ENCODE measurements around the gene GAST.

Gene GAST

GRCh38 chr17:41717408-41718286, 5.5 kb downstream of the GAST start:
- DNase-seq = no peak

- DNase-seq = no peak
These were observed 6.1 kb downstream of the GAST start for GRCh38 chr17:41718287-41718645.

DNA sequence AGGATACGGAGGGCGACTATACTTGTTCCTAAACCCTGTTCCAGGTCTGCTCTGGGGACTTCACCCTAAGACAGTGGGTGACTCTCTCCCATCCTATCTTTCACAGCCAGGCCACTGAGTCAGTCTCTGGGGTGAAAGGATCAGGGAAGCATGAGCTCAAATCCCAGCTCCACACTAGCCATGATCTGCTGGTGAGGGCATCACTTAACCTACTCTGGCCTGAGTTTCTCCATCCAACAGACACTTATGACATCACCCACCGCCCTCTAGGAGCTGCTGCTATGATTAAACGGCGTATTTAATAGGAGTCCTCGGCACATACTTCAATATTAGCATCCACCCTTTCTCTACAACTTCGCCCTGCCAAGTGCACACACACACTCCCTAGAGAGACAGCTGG, 10.1 kb downstream of the GAST start:
- DNase-seq = no peak

DNA sequence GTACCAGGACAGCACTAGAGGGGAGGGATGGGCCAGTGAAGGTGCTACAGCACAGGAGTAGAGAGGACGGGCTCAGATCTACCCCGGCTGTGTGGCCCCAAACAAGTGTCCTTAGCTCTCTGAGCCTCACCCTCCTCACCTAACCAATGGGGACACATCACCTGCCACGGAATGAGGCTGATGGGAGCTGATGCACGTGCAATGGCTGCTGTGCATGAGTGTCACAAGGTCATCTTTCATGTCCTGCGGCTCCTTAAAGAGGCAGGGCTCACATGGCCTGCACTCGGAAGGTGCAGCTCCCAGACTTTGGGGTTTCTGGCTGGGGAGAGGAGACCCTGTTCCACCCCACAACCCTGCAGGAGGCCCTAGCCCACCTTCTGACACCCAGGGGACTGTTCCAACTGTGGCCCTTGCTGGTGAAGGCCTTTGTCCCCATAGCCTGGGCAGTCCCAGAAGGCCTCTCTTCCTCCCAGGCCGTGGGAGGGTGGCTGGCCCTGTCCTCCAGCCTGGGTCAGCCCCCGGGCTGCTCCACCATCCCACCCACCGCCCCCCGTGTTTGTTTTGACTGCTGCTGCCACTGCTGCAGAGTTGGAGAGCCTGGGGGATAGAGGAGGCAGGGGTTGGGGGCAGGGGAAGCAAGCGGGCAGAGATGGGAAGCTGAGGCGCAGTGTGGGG, 11.8 kb downstream of the GAST start:
- no peak for DNase-seq

DNA sequence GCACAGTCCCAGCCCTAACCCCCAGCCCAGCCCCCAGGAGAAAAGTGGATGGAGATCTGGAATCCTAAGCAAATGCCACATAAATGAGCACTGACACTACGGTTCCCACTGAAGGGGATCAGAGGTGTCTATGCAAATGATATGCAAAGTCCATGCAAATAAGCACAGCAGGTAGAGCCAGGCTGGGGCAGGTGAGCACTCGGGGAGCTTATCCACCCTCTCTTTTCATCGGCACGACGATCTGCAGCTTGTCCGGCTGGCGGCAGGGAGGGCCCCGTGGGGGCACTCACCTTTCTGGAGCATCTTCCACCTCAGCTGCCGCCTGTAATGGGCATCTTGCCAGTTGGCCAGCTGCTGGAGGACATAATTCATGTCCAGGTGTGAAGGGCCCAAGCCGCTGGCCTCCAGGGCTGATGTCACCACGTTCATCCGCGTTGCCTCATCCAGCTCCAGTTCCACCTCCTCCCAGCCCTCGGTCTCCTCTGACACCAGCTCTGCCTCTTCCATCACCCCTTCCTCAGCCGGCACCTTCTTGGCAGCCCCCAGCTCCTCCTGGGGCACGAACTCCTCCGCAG, 12.4 kb downstream of the GAST start:
- DNase-seq = no peak

- DNase-seq = no peak
These were observed 13.0 kb downstream of the GAST start for GRCh38 chr17:41725134-41725533.

- DNase-seq = no peak
These were observed 15.9 kb downstream of the GAST start for GRCh38 chr17:41728056-41728455.

DNA sequence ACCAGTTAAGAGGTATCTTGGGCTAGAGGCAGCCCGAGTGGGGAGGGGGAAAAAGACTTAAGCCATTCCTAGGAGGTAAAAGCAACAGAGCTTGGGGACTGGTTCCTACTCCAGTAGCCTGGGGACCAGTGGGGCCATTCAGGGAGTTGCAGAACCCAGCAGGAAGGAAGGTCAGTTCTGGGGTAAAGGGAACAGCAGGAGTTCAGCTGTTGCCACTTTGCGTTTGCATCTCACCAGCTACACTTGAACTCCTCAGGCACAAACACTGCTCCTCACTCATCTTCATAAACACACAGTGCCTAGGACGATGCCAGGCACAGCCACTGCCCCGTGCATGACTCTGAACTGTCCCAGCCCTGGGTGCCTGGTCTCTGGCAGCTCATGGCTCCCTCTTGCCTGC, 18.3 kb downstream of the GAST start:
- DNase-seq = no peak

DNA sequence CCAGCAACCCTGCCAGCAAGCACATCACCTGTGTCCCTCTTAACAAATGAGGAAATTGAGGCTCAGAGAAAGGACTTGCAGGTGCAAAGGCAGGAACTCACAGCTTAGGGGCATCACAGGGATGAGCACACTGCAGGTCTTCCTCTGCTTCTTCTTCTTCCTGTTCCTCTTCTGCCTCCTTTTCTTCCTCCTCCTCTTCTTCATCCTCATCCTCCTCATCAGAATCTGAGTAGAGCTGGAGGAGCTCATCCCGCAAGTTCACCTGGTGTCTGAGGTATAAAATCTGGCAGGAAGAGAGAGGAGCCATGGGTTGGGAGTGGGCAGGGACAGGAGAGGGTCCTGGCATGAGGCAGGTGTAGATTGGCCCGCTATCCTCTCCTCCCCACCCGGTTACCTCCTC, 19.7 kb downstream of the GAST start:
- no peak for DNase-seq

DNA sequence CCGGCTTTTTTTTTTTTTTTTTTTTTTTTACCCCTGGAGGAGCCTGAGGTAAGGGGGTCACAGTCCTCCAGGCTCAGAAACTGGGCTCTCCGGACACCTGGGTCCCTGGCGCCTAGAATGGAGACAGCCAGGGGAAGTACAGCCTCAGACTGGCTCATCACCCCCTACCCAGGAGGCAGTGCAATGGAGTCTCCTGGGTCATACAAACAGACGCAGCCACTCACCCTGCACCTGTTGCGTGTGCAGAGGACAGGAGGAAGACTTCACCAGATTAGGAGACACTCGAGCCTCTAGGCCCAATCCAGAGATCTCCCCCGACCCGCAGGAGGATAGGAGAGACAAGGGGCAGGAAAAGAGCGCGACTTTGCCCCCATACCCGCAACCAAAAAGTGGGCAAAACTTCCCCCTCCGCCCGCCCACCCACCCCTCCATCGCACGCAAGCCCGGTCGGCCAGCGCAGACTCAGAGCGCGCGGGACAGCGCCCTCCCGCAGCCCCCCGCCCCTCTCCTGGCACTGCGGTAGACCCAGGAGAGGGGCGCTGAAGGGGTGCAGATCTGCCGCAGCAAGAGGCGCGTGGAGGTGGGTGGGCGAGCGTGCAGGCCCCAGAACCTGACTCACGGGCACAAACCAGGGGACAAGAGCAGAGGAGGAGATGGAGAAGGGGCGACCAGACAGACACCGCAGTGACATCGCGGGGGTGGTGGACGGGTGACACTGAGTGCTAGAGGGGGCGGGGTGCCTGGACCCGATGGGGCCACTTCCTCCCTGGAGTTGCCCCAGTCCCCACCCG, 21.4 kb downstream of the GAST start:
- DNase-seq = no peak

GRCh38 chr17:41734139-41734948, 22.2 kb downstream of the GAST start, which contains the start of gene HAP1:
Gene HAP1 (minus strand): TSS chr17:41734643. CDS start chr17:41734634, 9 bp downstream.
- DNase-seq = no peak

GRCh38 chr17:41734949-41735313, 22.8 kb downstream of the GAST start:
- DNase-seq = no peak

- no peak for DNase-seq
These were observed 23.6 kb downstream of the GAST start for GRCh38 chr17:41735744-41736143.

DNA sequence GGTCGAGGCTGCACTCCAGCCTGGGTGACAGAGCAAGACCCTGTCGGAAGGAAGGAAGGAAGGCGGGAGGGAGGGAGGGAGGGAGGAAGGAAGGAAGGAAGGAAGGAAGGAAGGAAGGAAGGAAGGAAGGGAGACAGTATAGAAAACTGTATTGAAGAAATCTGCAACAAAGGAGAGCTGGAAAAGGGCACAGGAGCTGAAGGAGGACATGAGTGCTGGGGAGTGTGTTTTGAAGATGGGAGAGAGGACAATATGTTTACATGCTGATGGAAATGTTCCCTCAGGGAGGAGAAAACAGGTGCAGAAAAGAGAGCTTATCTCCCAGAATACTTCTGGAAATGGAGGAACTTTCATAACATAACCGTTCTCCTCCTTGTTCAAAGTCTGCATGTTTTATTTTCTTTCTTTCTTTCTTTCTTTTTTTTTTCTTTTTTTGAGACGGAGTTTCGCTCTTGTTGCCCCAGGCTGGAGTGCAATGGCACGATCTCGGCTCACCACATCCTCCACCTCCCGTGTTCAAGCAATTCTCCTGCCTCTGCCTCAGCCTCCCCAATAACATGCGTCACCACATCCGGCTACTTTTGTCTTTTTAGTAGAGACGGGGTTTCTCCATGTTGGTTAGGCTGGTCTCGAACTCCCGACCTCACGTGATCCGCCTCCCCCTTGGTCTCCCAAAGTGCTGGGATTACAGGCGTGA, 25.0 kb downstream of the GAST start:
- no peak for DNase-seq

- DNase-seq = no peak
These were observed 25.5 kb downstream of the GAST start for GRCh38 chr17:41737680-41738023.

GRCh38 chr17:41738077-41738800, 26.1 kb downstream of the GAST start:
- peak; percentile 67 for DNase-seq

GRCh38 chr17:41738801-41739112, 26.6 kb downstream of the GAST start:
- no peak for DNase-seq

DNA sequence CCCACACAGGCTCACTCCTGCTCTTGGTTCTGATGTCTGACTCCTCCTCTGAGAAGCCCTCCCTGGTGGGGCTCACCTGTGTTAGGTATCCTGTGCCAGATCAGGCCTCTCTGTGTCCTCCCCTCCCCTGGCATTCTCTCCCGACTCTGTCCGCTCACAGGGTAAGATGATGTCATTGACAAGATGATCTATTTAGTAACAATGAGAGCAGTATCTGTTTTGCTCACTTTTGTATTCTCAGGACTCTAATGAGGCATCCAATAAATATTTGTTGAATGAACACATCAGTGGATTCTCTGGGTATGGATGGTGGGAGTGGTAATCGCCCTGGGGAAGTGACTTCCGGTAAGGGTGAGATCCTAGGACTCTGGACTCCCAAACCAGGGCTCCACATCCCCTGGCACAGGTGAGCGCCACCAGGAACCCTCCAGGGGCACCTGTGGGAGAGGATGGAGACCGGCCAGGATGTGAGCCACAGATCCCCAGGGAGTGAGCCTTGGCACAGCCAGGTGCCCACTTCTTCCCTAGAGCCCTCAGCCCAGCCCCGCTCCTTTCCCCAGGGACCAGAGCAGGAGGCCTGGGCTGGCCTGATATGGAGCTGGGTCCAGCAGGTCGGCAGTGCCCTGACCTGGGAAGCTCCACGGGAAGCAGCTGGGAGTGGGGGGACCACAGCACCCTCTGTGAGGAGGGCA, 27.7 kb downstream of the GAST start:
- no peak for DNase-seq

GRCh38 chr17:41740506-41740905, 28.4 kb downstream of the GAST start:
- no peak for DNase-seq

- DNase-seq = no peak
These were observed 29.6 kb downstream of the GAST start for GRCh38 chr17:41741709-41742108.

DNA sequence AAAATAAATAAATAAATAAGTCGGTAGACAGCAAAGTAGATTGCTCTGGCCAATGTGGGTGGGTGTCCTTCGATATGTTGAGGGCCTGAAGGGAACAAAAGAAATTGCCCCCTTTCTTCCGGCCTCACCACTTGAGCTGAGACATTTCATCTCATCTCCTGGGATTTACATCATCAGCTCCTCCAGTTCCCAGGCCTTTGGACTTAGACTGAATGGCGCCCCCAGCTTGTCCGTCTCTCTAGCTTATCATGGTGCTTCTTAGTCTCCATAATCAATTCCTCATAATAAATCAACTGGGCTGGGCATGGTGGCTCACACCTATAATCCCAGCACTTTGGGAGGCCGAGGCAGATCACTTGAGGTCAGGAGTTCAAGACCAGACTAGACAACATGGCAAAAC, 36.1 kb downstream of the GAST start:
- DNase-seq = no peak
